ENCODE data around the gene B3GAT1.

Gene B3GAT1

DNA sequence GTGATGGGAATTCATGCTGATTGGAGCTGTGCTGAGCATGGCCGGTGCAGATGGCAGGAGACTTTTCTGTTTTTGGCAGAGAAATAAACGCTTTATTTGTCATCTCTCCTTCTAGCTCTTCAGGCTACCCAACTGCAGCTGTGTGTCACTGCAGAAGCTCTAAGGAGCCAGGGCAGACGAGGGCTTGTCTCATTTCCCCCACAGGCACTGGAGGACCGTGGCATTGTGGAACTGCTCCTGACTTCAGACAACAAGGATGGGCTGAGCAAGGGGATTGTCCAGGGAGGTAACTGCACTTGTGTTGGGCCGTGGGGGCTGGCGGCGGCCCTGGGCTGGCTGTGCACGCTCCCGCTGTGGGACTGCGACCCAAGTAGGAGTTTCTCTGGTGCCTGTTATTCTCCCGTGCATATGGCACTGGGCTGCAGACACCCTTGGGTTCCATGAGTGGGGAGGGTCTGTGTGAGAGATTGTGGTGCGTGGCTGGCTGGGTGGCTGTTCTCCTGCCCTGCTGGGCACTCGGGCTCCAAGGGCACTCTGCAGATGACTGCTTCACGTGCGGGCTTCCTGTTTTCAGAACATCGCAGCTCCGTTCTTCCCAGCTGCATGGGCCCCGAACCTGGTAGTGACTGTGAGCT, 53.1 kb downstream of the B3GAT1 start:
- H3K36me3 ChIP-seq (replicated peaks), result no peaks in the 10 kb centered on the region
- no peaks in the 10 kb centered on the region for H3K27me3 ChIP-seq (replicated peaks)
- TF ChIP-seq, protein P1, sequence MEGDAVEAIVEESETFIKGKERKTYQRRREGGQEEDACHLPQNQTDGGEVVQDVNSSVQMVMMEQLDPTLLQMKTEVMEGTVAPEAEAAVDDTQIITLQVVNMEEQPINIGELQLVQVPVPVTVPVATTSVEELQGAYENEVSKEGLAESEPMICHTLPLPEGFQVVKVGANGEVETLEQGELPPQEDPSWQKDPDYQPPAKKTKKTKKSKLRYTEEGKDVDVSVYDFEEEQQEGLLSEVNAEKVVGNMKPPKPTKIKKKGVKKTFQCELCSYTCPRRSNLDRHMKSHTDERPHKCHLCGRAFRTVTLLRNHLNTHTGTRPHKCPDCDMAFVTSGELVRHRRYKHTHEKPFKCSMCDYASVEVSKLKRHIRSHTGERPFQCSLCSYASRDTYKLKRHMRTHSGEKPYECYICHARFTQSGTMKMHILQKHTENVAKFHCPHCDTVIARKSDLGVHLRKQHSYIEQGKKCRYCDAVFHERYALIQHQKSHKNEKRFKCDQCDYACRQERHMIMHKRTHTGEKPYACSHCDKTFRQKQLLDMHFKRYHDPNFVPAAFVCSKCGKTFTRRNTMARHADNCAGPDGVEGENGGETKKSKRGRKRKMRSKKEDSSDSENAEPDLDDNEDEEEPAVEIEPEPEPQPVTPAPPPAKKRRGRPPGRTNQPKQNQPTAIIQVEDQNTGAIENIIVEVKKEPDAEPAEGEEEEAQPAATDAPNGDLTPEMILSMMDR (IDR thresholded peaks at IDR 0.05; ENCODE audit: low read depth, low read length, missing control alignments), result no peak
- H3K4me3 ChIP-seq (ENCODE audit: low read depth, low read length), result no peak overlapping the region
- no peak overlapping the region for H3K27ac ChIP-seq
- in situ Hi-C loops (cut with HindIII; ENCODE audit: low pct_ligation_motif_present, low sequenced_read_pairs), result no loop called here
- no peak for DNase-seq

DNA sequence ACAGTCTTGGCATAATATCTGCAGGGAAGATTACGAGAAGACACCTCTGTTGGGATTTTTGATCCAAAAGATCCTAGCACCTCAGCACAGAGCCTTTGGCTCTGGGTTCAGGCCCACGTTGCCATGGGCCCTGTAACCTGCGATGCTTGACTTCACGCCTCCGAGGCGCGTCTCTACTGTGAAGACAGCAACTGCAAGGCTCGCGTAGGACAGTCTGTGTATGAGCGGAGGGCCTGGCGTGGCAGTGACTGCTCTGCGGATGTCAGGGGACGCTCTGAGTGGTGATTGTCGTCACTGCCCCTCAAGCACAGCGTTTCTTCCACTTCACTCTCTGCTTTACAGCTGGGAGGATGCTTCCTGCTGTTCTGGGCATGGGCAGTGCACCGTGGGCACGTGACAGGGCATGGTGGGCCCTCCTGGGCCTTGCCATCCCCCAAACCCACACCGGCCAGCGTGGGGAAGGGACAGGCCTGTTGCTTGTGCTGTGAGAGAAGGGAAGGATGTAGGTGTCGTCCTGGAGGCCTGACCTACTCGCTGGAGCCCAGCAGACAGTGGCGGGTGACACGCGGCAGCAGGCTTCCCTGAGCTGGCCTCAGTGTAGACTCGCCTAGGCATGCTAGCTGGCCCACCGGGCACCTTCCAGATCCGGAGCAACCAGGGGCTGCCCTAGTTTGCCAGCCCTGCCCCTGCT, 53.7 kb downstream of the B3GAT1 start:
- no peaks in the 10 kb centered on the region for H3K27me3 ChIP-seq (replicated peaks)
- TF ChIP-seq, protein P1 (IDR thresholded peaks at IDR 0.05; ENCODE audit: low read depth, low read length, missing control alignments), result no peak
- no peaks in the 10 kb centered on the region for H3K36me3 ChIP-seq (replicated peaks)
- H3K4me3 ChIP-seq (ENCODE audit: low read depth, low read length), result no peak overlapping the region
- DNase-seq, result no peak
- no peak overlapping the region for H3K27ac ChIP-seq
- in situ Hi-C loops (cut with HindIII; ENCODE audit: low pct_ligation_motif_present, low sequenced_read_pairs), result no loop called here

DNA sequence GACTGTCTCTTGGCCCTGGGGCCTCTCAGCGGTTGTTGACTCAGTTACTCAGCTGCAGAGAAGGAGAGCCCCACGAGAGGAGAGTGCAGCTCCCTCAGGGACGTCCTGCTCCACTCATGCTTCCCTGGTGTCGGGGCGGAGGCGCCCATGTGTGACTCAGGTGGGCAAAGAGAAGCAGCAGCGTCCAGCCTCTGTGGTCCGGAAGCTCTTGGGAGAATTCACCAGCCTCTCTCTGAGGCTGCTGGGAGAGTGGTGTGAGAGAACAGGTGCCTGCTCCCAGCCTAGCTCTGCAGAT, 54.5 kb downstream of the B3GAT1 start:
- Histone ChIP-seq H3K4me3 (ENCODE audit: low read depth, low read length) (no peak overlapping the region), H3K27me3 (replicated peaks) (no peaks in the 10 kb centered on the region), H3K27ac (no peak overlapping the region), H3K36me3 (replicated peaks) (no peaks in the 10 kb centered on the region)
- DNase-seq, result no peak
- TF ChIP-seq, protein P1 (IDR thresholded peaks at IDR 0.05; ENCODE audit: low read depth, low read length, missing control alignments), result no peak
- in situ Hi-C loops (cut with HindIII; ENCODE audit: low pct_ligation_motif_present, low sequenced_read_pairs), result no loop called here

DNA sequence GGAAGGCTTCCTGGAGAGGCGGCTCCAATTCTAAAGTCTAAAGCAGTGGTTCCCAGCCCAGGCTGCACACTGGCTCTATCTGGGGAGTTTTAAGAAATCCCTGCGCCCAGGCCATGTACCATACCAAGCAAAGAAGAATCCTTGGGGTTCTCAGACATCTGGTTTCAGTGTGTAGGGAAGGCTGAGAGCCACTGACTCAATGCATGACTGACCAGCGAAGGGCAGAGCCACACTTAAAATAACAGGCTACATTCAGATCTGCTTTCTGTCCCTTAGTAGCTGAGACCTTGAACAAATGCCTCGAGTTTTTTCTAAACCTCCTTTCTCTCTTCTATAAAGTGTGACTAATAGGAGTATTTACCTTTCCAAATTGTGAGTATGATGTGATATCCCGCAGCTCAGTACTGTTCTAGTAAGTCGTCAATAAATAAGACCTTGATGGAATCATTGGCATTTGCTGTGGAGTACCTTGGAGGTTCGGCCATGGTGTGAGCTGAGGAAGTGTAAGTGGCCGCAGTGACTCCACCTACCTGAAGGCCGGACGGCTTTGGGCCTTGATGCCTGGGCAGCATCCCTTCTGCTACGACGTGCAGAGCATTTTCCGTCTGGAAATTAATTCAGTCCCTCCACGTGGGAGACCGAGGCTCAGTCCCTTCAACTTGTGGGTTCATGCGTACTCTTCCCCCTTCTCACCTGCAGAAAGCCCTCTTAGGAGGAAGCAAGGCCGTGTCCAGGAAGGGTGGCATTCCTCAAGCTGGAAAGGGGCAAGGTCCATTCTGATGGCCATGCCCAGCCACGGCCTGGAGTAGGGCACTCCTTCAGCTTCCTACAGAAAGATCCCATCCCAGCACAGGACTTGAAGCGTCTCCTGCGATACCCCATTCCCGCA, 55.1 kb downstream of the B3GAT1 start:
- no peak for DNase-seq
- in situ Hi-C loops (cut with HindIII; ENCODE audit: low pct_ligation_motif_present, low sequenced_read_pairs), result no loop called here
- Histone ChIP-seq H3K27ac (no peak overlapping the region), H3K36me3 (replicated peaks) (no peaks in the 10 kb centered on the region), H3K4me3 (ENCODE audit: low read depth, low read length) (no peak overlapping the region), H3K27me3 (replicated peaks) (no peaks in the 10 kb centered on the region)
- TF ChIP-seq, protein P1 (IDR thresholded peaks at IDR 0.05; ENCODE audit: low read depth, low read length, missing control alignments), result no peak

DNA sequence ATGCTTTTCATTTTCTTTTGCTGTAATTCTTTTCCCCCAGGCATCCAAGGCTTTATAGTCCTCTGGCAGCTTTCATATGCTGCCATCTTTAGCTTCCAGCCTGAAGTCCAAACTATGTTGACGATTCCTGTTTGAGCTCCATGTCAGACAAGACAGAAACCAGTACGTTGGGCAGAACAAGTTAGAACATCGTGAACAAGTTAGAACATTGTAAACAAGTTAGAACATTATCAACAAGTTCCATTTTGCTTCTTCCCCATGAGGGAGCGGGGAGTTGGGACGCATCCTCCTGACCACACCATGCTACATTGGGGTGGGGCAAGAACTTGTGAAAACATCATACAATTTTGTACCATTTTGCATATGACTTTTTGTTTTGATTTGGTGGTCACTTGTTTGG, 56.4 kb downstream of the B3GAT1 start:
- no peaks in the 10 kb centered on the region for H3K36me3 ChIP-seq (replicated peaks)
- no peak overlapping the region for H3K27ac ChIP-seq
- no peak for DNase-seq
- H3K27me3 ChIP-seq (replicated peaks), result no peaks in the 10 kb centered on the region
- TF ChIP-seq, protein P1 (IDR thresholded peaks at IDR 0.05; ENCODE audit: low read depth, low read length, missing control alignments), result no peak
- in situ Hi-C loops (cut with HindIII; ENCODE audit: low pct_ligation_motif_present, low sequenced_read_pairs), result no loop called here
- H3K4me3 ChIP-seq (ENCODE audit: low read depth, low read length), result no peak overlapping the region
